Erythroblast (primary cell): Measurements from ENCODE around the gene UVSSA.

Experiments
- GATA1 ChIP-seq: IDR thresholded peaks from 2 replicates; pipeline ENCODE4 v1.6.1; 2011; ENCODE audit warnings: low read depth, mild to moderate bottlenecking, control low read depth, low read length, moderate library complexity
- POLR2A ChIP-seq: IDR thresholded peaks from 2 replicates; pipeline ENCODE4 v1.6.1; 2011; ENCODE audit warnings: mild to moderate bottlenecking, low read length

- TF ChIP-seq POLR2A: no peak
- no peak for TF ChIP-seq GATA1
Measured at GRCh38 chr4:1315306-1315705, 31.7 kb upstream of the UVSSA start.
